ENCODE measurements around the gene CTNNA3.
"Not testable (repeated sequence)": the region's sequence is repeated elsewhere in the genome, so short reads cannot be mapped to it uniquely, and the experiment has no call there.

Gene CTNNA3

GRCh38 chr10:66381045-66381444, 1315.0 kb downstream of the CTNNA3 start:
- DNase-seq (ENCODE audit: low read depth in 2 of 2) = no peak

GRCh38 chr10:66378117-66378876, 1317.7 kb downstream of the CTNNA3 start:
- DNase-seq (ENCODE audit: low read depth in 2 of 2) = no peak

GRCh38 chr10:66368146-66368545, 1327.8 kb downstream of the CTNNA3 start:
- no peak for DNase-seq (ENCODE audit: low read depth in 2 of 2)

GRCh38 chr10:66366163-66366562, 1329.8 kb downstream of the CTNNA3 start:
- DNase-seq (ENCODE audit: low read depth in 2 of 2) = no peak

GRCh38 chr10:66365686-66366085, 1330.3 kb downstream of the CTNNA3 start:
- DNase-seq (ENCODE audit: low read depth in 2 of 2) = no peak

GRCh38 chr10:66362522-66362921, 1333.5 kb downstream of the CTNNA3 start:
- no peak for DNase-seq (ENCODE audit: low read depth in 2 of 2)

GRCh38 chr10:66353822-66354221, 1342.2 kb downstream of the CTNNA3 start:
- not testable (repeated sequence) for DNase-seq (ENCODE audit: low read depth in 2 of 2)

GRCh38 chr10:66353422-66353821, 1342.6 kb downstream of the CTNNA3 start:
- no peak for DNase-seq (ENCODE audit: low read depth in 2 of 2)

- DNase-seq (ENCODE audit: low read depth in 2 of 2) = no peak
Observed at GRCh38 chr10:66350622-66351399, 1345.2 kb downstream of the CTNNA3 start.

- DNase-seq (ENCODE audit: low read depth in 2 of 2) = no peak
Observed at GRCh38 chr10:66349726-66350125, 1346.3 kb downstream of the CTNNA3 start.

GRCh38 chr10:66349076-66349475, 1346.9 kb downstream of the CTNNA3 start:
- no peak for DNase-seq (ENCODE audit: low read depth in 2 of 2)

- no peak for DNase-seq (ENCODE audit: low read depth in 2 of 2)
Observed at GRCh38 chr10:66337211-66337610, 1358.8 kb downstream of the CTNNA3 start.

GRCh38 chr10:66336791-66337190, 1359.2 kb downstream of the CTNNA3 start:
- no peak for DNase-seq (ENCODE audit: low read depth in 2 of 2)

GRCh38 chr10:66335753-66336152, 1360.2 kb downstream of the CTNNA3 start:
- DNase-seq (ENCODE audit: low read depth in 2 of 2) = not testable (repeated sequence)

- no peak for DNase-seq (ENCODE audit: low read depth in 2 of 2)
Observed at GRCh38 chr10:66329147-66329546, 1366.8 kb downstream of the CTNNA3 start.

- no peak for DNase-seq (ENCODE audit: low read depth in 2 of 2)
Observed at GRCh38 chr10:66326876-66327275, 1369.1 kb downstream of the CTNNA3 start.

GRCh38 chr10:66322777-66323176, 1373.2 kb downstream of the CTNNA3 start:
- no peak for DNase-seq (ENCODE audit: low read depth in 2 of 2)

GRCh38 chr10:66321723-66322665, 1374.0 kb downstream of the CTNNA3 start:
- DNase-seq (ENCODE audit: low read depth in 2 of 2) = no peak

GRCh38 chr10:66318761-66319160, 1377.2 kb downstream of the CTNNA3 start:
- no peak for DNase-seq (ENCODE audit: low read depth in 2 of 2)

- no peak for DNase-seq (ENCODE audit: low read depth in 2 of 2)
Observed at GRCh38 chr10:66307826-66308225, 1388.2 kb downstream of the CTNNA3 start.

- DNase-seq (ENCODE audit: low read depth in 2 of 2) = no peak
Observed at GRCh38 chr10:66301078-66301477, 1394.9 kb downstream of the CTNNA3 start.

- no peak for DNase-seq (ENCODE audit: low read depth in 2 of 2)
Observed at GRCh38 chr10:66295602-66296001, 1400.4 kb downstream of the CTNNA3 start.

Measured in stimulated activated CD8-positive, alpha-beta memory T cell treated with anti-CD3 and anti-CD28 coated beads, Interleukin-7, amount 100 ng/mL, for 4 hours (primary cell).